Mammary epithelial cell (primary cell): ENCODE data around the gene MLH1.

Experiments
- EZH2 ChIP-seq: IDR thresholded peaks from 2 replicates; pipeline ENCODE4 v1.6.1; 2012; ENCODE audit warnings: low read length, inconsistent platforms, borderline replicate concordance
- TF ChIP-seq, protein P1 (sequence below), 2 donors: IDR thresholded peaks in 1 of 2; conservative IDR thresholded peaks in 1 of 2; 2 replicates each; pipeline ENCODE4 v1.5.1; 2011 to 2012; ENCODE audit warnings: inconsistent platforms in 2 of 2, low read length in 2 of 2, mild to moderate bottlenecking in 2 of 2, control low read depth in 1 of 2, low read depth in 1 of 2; ENCODE audit not compliant: insufficient read depth in 1 of 2; ENCODE audit errors: extremely low read depth in 1 of 2

DNA sequence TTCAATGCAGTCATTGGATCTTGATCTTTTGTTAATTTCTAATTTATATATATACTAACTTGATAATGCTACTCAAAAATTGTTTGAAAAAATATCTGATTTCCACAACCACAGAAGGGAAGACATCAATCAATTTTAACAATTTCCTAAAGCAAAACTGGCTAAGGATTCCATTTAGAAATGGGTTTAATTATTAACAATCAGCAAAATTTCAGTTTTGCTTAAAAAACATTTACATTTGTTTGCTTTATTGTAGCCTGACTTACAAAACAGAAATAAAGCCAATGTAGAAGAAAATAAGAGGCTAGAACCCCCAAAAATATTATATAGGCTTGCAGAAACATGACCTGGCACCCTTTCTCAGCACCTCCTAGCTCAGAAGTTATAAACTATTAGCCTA lies 106.2 kb downstream of the MLH1 start:
- TF ChIP-seq, protein P1, sequence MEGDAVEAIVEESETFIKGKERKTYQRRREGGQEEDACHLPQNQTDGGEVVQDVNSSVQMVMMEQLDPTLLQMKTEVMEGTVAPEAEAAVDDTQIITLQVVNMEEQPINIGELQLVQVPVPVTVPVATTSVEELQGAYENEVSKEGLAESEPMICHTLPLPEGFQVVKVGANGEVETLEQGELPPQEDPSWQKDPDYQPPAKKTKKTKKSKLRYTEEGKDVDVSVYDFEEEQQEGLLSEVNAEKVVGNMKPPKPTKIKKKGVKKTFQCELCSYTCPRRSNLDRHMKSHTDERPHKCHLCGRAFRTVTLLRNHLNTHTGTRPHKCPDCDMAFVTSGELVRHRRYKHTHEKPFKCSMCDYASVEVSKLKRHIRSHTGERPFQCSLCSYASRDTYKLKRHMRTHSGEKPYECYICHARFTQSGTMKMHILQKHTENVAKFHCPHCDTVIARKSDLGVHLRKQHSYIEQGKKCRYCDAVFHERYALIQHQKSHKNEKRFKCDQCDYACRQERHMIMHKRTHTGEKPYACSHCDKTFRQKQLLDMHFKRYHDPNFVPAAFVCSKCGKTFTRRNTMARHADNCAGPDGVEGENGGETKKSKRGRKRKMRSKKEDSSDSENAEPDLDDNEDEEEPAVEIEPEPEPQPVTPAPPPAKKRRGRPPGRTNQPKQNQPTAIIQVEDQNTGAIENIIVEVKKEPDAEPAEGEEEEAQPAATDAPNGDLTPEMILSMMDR (conservative IDR thresholded peaks at IDR 0.05 in 1 of 2, IDR thresholded peaks at IDR 0.05 in 1 of 2; ENCODE audit: extremely low read depth in 1 of 2, insufficient read depth in 1 of 2, low read depth in 1 of 2, low read length in 2 of 2): no peak
- TF ChIP-seq EZH2: no peak
